ENCODE measurements around the gene OASL.

OASL gene

DNA sequence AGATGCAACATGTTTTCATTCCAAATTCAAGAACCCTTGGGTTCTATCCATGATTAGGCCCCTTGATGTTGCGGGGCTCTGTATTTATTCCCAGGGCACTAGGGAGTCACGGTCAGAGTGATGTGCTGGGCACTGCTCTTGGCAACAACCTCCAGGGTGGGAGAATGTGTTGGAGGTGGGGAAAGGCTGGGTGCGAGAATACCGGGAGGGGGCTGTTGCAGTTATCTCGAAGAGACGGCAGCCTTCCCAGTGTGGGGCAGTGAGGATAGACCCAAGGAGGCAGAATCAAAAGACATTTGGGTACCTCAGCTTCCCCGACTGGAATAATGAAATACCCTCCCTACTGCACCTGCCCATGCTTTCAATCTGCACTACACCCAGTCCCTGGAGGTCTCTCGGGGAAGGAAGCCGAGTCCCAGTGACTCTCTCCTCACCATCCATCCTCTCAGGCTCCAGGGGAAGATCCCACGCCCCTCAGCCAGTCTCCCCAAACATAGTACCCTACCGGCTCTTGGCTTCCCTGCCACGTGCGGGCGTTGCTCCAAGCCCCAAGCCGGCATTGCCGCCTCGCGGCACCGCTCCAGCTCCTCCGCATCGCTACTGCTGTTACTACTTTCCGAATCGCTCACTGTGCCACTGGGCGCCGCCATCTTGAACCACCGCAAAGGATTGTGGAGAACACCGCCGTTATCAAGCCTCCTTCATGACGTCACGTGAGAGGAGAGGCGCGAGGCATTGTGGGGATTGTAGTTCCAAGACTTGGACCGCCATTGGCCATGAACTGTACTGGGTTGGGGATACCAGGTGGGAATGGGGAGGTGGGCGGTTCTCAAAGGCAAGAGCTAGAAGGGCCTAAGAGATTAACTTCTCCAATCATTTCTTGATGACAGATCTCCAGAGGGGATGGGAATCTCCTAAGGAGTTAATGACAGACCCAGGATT lies 22.9 kb downstream of the OASL start, which contains the start of gene C12orf43:
Gene C12orf43 (minus strand): TSS at position 663 of the 942 bp plus-strand sequence. CDS start 13 bp downstream, at position 650.
- peak within 1 kb of the TSS; percentile 88 for H3K4me3 ChIP-seq (ENCODE audit: low read length)
- H3K36me3 ChIP-seq (ENCODE audit: insufficient read depth, low read length), result peaks cover 11% of the 10 kb centered on the region
- H3K27me3 ChIP-seq (ENCODE audit: insufficient read depth, low read length), result no peaks in the 10 kb centered on the region
- peak within 1 kb of the TSS; percentile 67 for H2AFZ ChIP-seq (ENCODE audit: low read depth, low read length)
- H3K9me3 ChIP-seq (ENCODE audit: low read length), result no peaks in the 10 kb centered on the region
- peaks cover 8% of the 10 kb centered on the region for H3K4me1 ChIP-seq (ENCODE audit: insufficient read depth, low read length)

DNA sequence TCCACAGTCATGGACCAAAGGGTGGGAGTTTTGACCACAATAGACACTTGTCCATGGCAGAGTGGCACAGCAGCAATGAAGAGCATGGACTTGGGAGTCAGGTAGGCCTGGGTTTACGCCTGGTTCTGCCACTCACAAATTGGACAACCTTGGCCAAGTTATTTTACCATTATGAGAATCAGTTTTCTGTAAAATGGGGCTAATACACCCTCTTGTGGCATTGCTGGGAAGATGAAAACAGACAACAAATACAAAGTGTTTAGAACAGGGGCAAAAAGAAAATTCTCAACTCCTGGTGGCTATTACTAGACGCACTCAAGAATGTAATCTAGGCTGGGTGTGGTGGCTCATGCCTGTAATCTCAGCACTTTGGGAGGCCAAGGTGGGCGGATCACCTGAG lies 25.3 kb downstream of the OASL start:
- H3K4me1 ChIP-seq (ENCODE audit: insufficient read depth, low read length), result peaks cover 8% of the 10 kb centered on the region
- H2AFZ ChIP-seq (ENCODE audit: low read depth, low read length), result no peak overlapping the region
- H3K4me3 ChIP-seq (ENCODE audit: low read length), result no peak overlapping the region
- no peaks in the 10 kb centered on the region for H3K9me3 ChIP-seq (ENCODE audit: low read length)
- no peaks in the 10 kb centered on the region for H3K27me3 ChIP-seq (ENCODE audit: insufficient read depth, low read length)
- peaks cover 25% of the 10 kb centered on the region for H3K36me3 ChIP-seq (ENCODE audit: insufficient read depth, low read length)

DNA sequence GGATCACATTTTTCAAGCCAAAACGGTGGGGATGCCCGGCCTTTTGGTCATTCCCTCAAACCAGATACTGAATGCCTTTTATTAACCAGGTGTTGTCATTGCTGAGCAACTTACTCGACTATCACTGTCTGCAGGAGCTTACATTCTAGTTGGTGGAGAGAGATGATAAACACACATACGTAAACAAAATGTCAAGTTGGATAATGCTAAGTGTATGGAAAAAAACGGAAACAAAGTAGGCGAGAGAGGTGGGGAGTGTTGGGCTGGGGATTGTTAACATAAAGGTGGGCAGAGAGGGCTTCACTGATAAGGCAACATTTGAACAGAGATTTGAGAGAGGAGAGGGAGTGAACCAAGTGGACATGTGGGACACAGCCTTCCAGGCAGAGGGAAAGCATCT lies 27.2 kb downstream of the OASL start:
- Histone ChIP-seq H3K27me3 (ENCODE audit: insufficient read depth, low read length) (no peaks in the 10 kb centered on the region), H3K4me1 (ENCODE audit: insufficient read depth, low read length) (peaks cover 8% of the 10 kb centered on the region), H3K4me3 (ENCODE audit: low read length) (no peak overlapping the region), H3K9me3 (ENCODE audit: low read length) (no peaks in the 10 kb centered on the region), H2AFZ (ENCODE audit: low read depth, low read length) (no peak overlapping the region), H3K36me3 (ENCODE audit: insufficient read depth, low read length) (peaks cover 32% of the 10 kb centered on the region)

DNA sequence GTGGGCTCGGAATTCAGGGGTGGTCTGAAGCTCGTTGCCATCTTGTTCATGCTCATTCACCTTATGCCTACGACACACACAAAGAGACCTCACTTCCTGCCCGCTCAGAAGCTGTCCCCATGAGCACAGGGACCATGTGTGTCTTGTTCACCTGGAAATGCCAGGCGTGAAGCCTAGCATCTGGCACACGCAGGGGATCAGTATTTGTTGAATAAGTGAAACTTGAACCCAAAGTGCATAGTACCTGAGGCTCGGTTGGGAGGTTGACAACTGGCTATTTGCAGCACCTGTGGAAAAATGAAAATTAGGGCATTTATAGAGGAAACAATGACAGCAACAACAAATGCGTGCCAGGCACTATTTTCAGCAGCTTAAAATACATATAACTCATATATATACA lies 28.2 kb downstream of the OASL start:
- Histone ChIP-seq H3K9me3 (ENCODE audit: low read length) (no peaks in the 10 kb centered on the region), H3K4me1 (ENCODE audit: insufficient read depth, low read length) (peaks cover 8% of the 10 kb centered on the region), H2AFZ (ENCODE audit: low read depth, low read length) (no peak overlapping the region), H3K36me3 (ENCODE audit: insufficient read depth, low read length) (peaks cover 37% of the 10 kb centered on the region), H3K27me3 (ENCODE audit: insufficient read depth, low read length) (no peaks in the 10 kb centered on the region), H3K4me3 (ENCODE audit: low read length) (no peak overlapping the region)

DNA sequence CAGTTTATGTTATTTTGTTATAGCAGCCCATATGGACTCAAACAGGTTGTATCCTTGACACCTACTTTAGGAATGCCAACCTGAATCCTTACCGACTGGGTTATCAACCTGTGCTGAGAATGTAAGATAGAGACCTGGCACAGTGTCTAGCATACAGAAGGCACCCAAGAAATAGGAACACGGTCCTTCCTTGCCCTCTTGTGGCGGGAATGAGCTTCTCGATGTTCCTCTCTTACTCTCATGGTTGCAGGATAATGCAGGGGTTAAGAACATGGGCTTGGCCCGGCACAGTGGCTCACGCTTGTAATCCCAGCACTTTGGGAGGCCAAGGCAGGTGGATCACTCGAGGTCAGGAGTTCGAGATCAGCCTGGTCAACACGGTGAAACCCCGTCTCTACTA lies 29.3 kb downstream of the OASL start:
- peaks cover 43% of the 10 kb centered on the region for H3K36me3 ChIP-seq (ENCODE audit: insufficient read depth, low read length)
- peaks cover under 1% of the 10 kb centered on the region for H3K4me1 ChIP-seq (ENCODE audit: insufficient read depth, low read length)
- no peak overlapping the region for H2AFZ ChIP-seq (ENCODE audit: low read depth, low read length)
- no peak overlapping the region for H3K4me3 ChIP-seq (ENCODE audit: low read length)
- no peaks in the 10 kb centered on the region for H3K27me3 ChIP-seq (ENCODE audit: insufficient read depth, low read length)
- H3K9me3 ChIP-seq (ENCODE audit: low read length), result no peaks in the 10 kb centered on the region

DNA sequence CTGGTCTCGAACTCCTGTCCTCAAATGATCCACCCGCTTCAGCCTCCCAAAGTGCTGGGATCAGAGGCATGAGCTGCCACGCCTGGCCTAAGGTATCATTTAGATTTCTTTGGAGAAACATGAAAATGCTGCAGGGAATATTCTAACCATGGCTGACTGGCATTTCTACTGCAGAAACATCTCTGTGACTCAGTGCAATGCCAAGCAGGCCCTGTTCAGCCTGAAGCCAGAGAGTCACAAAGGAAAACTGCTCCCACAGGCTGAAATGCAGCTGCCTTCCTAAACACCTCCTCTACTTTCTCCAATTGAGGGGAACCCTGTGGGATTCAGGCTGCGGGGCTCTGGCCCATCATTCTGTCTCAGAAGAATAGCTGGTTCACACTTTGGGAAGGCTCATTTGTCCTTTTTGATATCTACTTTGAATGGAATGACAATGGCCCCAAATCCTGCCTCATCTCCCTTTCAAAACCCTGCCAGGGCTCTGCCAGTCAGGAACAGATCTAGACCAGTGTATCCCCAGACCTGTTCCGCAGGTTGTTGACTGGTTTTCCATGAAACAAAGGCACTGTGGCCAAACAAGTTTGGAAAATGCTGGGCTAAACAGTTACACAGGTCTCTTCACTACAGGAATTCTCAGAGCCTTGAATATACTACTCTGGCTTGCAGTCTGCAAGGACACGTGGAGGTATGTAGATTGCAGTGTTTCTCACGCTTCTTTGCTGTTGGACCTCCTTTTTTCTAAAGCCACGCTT lies 30.5 kb downstream of the OASL start:
- Histone ChIP-seq H2AFZ (ENCODE audit: low read depth, low read length) (no peak overlapping the region), H3K27me3 (ENCODE audit: insufficient read depth, low read length) (no peaks in the 10 kb centered on the region), H3K9me3 (ENCODE audit: low read length) (no peaks in the 10 kb centered on the region), H3K4me3 (ENCODE audit: low read length) (no peak overlapping the region), H3K4me1 (ENCODE audit: insufficient read depth, low read length) (no peaks in the 10 kb centered on the region), H3K36me3 (ENCODE audit: insufficient read depth, low read length) (peaks cover 55% of the 10 kb centered on the region)

DNA sequence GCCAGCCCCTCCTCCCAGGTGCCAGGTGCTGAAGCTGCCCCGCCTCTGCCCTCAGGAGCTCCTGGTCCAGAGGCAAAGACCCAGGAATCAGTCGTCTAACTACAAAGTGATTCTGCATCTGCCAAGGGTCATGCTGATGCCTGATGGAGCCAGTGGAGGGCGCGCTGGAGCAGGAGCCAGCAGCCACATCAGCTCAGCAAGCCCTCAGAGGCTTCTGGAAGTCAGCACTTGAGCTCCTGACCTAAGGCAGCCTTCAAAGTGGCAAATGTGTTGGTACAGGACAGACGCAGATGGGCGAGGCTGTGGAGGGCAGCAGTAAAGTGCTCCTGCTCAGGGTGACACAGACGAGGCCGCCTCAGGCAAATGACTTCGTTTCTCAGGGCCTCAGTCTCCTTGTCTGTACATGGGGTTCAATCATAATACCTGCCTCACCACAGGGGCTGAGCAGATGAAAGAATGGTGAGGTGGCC lies 33.7 kb downstream of the OASL start:
- Histone ChIP-seq H3K36me3 (ENCODE audit: insufficient read depth, low read length) (peaks cover 53% of the 10 kb centered on the region), H3K9me3 (ENCODE audit: low read length) (no peaks in the 10 kb centered on the region), H3K4me1 (ENCODE audit: insufficient read depth, low read length) (no peaks in the 10 kb centered on the region), H3K4me3 (ENCODE audit: low read length) (no peak overlapping the region), H3K27me3 (ENCODE audit: insufficient read depth, low read length) (no peaks in the 10 kb centered on the region), H2AFZ (ENCODE audit: low read depth, low read length) (no peak overlapping the region)

DNA sequence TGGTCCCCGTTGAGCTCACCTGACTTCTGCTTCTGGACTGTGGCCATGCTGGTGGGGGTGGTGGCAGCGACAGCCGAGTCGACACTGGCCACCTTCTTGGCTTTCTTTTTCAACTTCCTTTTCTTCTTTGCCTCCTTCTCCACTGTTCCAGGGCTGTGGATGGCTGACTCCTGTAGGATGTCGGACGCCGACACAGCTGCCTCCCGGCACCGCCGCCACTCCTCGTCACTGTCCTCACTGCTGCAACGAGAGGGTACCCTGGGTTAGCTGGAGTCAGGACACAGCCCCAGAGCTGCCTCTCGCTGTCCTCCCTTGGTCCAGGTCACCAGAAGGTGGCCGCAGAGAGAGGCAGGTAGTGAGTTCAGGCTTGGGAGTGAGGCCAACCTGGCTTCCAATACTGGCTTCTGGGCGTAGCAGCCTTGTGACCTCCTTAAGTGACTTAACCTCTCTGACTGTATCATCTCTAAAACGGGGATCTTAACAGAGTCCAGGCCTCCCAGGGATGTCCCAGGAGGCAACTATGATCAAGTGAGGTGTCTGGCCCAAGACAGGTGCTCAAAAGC lies 34.7 kb downstream of the OASL start:
- Histone ChIP-seq H3K4me3 (ENCODE audit: low read length) (no peak overlapping the region), H3K4me1 (ENCODE audit: insufficient read depth, low read length) (no peaks in the 10 kb centered on the region), H3K36me3 (ENCODE audit: insufficient read depth, low read length) (peaks cover 49% of the 10 kb centered on the region), H2AFZ (ENCODE audit: low read depth, low read length) (no peak overlapping the region), H3K9me3 (ENCODE audit: low read length) (no peaks in the 10 kb centered on the region), H3K27me3 (ENCODE audit: insufficient read depth, low read length) (no peaks in the 10 kb centered on the region)

DNA sequence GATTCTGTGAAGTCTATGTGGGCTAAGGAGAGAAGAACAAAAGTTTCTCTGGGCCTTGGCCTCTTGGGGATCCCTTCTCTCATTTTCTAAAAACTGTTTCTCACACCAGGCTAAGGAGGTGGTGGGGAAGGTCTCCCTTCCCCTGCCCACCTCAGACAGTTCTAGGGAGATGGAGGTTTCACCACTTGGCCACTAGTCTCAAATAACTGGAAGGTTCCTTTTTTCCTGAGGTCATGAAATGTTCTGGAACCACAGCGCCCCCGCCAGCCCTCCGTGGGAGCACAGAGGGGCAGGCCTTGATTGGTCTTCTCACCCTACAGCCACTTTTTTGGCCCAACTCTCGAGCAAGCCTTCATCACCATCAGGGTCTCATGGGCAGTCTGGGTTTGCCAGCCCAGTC lies 35.4 kb downstream of the OASL start:
- H3K4me3 ChIP-seq (ENCODE audit: low read length), result no peak overlapping the region
- H3K27me3 ChIP-seq (ENCODE audit: insufficient read depth, low read length), result no peaks in the 10 kb centered on the region
- no peaks in the 10 kb centered on the region for H3K9me3 ChIP-seq (ENCODE audit: low read length)
- H2AFZ ChIP-seq (ENCODE audit: low read depth, low read length), result no peak overlapping the region
- peaks cover 46% of the 10 kb centered on the region for H3K36me3 ChIP-seq (ENCODE audit: insufficient read depth, low read length)
- H3K4me1 ChIP-seq (ENCODE audit: insufficient read depth, low read length), result no peaks in the 10 kb centered on the region

DNA sequence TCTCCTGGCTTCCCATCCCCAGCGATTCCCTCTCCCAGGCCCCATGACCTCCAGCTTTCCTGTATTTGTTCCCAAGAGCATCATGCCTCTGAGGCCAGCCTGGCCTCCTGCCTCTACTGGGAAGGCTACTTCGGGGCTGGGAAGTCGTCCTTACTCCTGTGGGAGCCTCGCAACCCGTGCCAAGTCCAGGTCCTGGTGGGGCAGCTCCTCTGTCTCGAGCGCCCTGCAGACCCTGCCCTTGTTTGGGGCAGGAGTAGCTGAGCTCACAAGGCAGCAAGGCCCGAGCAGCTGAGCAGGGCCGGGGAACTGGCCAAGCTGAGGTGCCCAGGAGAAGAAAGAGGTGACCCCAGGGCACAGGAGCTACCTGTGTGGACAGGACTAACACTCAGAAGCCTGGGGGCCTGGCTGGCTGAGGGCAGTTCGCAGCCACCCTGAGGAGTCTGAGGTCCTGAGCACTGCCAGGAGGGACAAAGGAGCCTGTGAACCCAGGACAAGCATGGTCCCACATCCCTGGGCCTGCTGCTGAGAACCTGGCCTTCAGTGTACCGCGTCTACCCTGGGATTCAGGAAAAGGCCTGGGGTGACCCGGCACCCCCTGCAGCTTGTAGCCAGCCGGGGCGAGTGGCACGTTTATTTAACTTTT lies 37.1 kb downstream of the OASL start:
- Histone ChIP-seq H2AFZ (ENCODE audit: low read depth, low read length) (no peak overlapping the region), H3K9me3 (ENCODE audit: low read length) (no peaks in the 10 kb centered on the region), H3K36me3 (ENCODE audit: insufficient read depth, low read length) (peaks cover 39% of the 10 kb centered on the region), H3K4me3 (ENCODE audit: low read length) (no peak overlapping the region), H3K4me1 (ENCODE audit: insufficient read depth, low read length) (no peaks in the 10 kb centered on the region), H3K27me3 (ENCODE audit: insufficient read depth, low read length) (no peaks in the 10 kb centered on the region)

DNA sequence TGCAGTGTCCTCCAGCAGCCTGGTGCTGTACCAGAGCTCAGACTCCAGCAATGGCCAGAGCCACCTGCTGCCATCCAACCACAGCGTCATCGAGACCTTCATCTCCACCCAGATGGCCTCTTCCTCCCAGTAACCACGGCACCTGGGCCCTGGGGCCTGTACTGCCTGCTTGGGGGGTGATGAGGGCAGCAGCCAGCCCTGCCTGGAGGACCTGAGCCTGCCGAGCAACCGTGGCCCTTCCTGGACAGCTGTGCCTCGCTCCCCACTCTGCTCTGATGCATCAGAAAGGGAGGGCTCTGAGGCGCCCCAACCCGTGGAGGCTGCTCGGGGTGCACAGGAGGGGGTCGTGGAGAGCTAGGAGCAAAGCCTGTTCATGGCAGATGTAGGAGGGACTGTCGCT lies 38.0 kb downstream of the OASL start:
- no peaks in the 10 kb centered on the region for H3K9me3 ChIP-seq (ENCODE audit: low read length)
- H3K4me3 ChIP-seq (ENCODE audit: low read length), result no peak overlapping the region
- H3K4me1 ChIP-seq (ENCODE audit: insufficient read depth, low read length), result no peaks in the 10 kb centered on the region
- H3K27me3 ChIP-seq (ENCODE audit: insufficient read depth, low read length), result no peaks in the 10 kb centered on the region
- peaks cover 35% of the 10 kb centered on the region for H3K36me3 ChIP-seq (ENCODE audit: insufficient read depth, low read length)
- no peak overlapping the region for H2AFZ ChIP-seq (ENCODE audit: low read depth, low read length)

DNA sequence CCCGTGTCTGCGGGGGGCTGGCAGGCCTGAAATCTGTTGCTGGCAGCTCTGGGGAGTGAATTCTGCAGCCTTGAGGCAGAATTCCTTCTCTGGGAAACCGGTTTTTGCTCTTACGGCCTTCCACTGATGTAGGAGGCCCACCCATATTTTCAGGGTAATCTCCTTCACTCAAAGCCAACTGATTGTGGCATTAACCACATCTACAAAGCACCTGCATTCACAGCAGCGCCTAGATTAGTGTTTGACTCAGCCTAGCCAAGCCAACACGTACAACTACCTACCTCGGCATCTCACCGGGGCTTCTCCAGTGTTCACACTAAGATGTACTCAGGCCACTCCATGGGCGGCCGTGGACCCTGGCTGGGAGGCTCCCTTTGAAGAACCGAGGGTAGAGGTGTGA lies 38.5 kb downstream of the OASL start:
- H3K36me3 ChIP-seq (ENCODE audit: insufficient read depth, low read length), result peaks cover 31% of the 10 kb centered on the region
- no peak overlapping the region for H3K4me3 ChIP-seq (ENCODE audit: low read length)
- no peaks in the 10 kb centered on the region for H3K9me3 ChIP-seq (ENCODE audit: low read length)
- no peaks in the 10 kb centered on the region for H3K27me3 ChIP-seq (ENCODE audit: insufficient read depth, low read length)
- no peaks in the 10 kb centered on the region for H3K4me1 ChIP-seq (ENCODE audit: insufficient read depth, low read length)
- no peak overlapping the region for H2AFZ ChIP-seq (ENCODE audit: low read depth, low read length)

Measured in neuron (in vitro differentiated cells).